HL-60/S4 (cell line): ENCODE results near the gene INPP4B.

Experiments
- in situ Hi-C: fragments of 300-500 bp; cut with MboI; formaldehyde crosslinking; loops from 2 replicates; pipeline ENCODE4 v1.14.3; 2022; ENCODE audit warnings: low sequenced_read_pairs

Gene INPP4B

DNA sequence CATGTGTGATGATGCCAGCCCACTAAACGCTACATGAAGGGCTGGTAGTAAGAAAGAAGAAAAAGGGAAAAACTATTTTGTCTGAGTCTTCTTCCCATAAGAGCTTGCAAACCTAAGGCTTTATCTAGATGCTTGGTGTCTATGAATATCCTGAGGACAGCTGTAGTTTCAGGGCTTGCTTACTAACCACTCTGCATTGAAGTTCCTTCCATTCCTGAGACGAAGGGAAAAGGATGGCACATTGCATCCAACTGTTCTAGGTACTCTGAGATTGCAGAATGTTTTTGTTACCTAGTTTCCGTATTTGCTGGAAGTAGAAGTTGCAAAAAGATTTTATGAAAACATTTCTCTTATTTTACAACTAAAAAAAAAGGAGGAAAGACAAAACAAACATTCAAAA lies 665.1 kb downstream of the INPP4B start:
- in situ Hi-C loops: no loop called here

DNA sequence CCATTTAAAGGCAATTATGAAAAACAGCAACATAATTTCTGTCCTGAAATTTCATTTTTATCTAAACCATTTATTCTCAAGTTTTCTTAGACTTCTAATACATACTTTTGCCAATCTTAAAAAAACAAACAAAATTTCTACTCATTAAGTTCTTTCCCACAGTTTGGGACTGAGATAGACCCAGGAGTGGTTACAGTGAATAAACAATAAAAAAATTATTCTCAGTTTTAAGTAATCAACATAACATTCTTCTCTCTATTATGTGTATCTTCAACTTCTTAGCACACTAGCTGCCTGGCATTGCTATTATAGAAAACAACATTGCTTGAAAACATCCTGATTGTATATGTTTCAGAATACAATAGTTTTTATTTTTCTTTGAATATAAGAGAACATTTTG lies 676.9 kb downstream of the INPP4B start:
- in situ Hi-C loops: no loop called here

- in situ Hi-C loops: no loop called here
These were observed 677.9 kb downstream of the INPP4B start for GRCh38 chr4:142168181-142168580.

DNA sequence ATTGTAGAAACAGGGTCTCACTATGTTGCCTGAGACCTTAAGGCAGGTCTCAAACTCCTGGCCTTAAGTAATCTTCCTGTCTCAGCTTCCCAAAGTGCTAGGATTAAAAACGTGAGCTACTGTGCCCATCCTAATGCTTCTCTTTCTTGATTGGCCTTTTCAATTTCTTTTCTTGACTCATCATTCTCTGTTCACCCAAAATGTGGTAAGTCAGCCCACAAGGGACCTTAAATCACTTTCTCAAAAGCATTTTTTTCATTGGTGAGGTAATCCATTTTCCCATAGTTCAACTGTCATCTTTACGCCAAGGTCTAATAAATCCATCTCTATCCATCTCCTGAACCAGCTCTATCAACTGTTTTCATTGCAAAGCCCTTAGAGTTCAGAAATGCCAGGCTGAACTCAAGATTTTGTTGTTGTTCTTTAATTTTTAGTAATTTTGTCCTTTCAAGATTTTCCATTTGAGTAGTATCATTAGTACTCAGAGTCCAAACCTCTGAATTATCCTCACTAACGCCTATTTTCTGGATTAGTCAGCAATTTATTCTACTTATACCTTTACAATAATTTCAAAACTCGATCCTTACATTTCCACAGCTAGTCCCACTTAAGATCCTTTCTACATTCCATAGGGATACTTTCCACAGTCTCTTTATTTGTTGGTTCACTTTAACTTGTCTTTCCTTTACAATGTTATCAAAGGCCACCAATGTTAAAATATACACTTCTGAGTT lies 681.2 kb downstream of the INPP4B start:
- in situ Hi-C loops: no loop called here

GRCh38 chr4:142161086-142161485 lies 685.0 kb downstream of the INPP4B start:
- in situ Hi-C loops: no loop called here

GRCh38 chr4:142160509-142160908 lies 685.6 kb downstream of the INPP4B start:
- in situ Hi-C loops: no loop called here

GRCh38 chr4:142158980-142159379 lies 687.1 kb downstream of the INPP4B start:
- in situ Hi-C loops: no loop called here

DNA sequence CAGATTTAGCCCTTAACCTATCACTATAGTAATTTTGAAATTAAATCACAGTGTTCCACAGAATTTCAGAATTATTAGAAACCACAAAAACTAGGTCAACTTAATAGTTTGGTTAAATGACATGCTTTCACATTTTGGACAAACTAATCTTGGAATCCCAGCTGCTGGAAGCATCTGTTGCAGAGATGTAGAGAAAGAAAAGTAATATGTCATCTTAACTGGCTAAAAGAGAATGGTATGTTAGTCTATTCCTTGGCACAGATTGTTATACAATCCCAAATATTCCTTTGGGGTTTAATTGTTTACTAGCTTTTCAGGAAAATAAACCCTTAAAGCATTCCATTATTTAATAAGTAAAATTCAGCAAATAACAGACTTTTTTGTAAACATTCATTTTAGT lies 689.8 kb downstream of the INPP4B start:
- in situ Hi-C loops: no loop called here

DNA sequence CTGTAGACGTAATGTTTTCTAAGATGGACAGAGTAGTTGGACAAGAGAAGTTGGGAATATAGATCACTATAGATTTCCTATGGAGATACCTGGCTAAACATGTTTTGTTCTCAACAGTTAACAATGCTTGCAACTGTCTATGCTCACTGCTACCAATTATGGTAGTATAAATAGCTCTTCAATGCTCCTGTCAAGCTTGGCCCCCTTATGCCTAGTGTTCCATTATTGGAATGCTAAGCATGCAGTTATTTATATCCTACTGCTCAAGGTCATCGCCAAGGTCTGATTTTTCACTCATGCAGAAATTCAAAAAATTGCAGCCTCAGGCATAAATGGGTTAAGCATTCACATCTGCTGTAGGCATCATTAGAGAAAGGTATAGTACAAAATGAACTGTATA lies 690.8 kb downstream of the INPP4B start:
- in situ Hi-C loops: no loop called here

DNA sequence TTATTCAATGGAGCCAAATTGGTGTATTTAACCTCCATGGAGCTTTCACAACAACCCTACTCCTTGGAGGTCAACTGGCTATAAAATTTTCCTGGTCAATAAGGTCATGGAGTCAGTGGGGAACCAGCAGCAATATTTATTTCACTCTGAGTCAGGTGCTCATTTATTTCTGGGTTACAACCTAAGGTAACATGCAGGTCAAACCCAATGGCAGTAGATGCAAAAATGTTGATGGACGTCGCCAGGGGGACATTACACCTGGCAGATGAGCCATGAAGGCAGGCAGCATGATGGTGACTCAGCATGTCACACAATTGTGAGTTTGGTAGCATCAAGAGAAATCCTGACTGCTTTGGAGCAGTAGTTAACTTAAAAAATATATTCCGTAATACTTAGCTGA lies 695.6 kb downstream of the INPP4B start:
- in situ Hi-C loops: no loop called here

DNA sequence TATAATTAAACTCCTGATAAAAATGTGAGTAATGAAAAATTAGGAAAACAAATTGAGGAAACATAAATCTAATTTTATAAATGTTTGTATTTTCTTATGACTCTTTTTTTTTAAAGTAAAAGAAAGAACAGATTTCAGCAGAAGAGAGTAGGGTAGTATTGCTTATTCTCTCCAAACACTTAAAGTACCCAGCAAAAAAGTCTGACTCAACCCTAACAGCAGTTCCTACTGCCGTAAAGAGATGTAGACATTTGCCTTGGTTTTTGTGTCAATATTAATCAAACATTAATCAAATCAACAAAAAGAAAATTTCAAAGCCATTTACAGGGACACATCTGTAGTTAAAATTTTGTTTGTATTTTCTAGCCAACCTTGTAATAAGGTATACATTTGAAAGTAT lies 701.3 kb downstream of the INPP4B start:
- in situ Hi-C loops: no loop called here

DNA sequence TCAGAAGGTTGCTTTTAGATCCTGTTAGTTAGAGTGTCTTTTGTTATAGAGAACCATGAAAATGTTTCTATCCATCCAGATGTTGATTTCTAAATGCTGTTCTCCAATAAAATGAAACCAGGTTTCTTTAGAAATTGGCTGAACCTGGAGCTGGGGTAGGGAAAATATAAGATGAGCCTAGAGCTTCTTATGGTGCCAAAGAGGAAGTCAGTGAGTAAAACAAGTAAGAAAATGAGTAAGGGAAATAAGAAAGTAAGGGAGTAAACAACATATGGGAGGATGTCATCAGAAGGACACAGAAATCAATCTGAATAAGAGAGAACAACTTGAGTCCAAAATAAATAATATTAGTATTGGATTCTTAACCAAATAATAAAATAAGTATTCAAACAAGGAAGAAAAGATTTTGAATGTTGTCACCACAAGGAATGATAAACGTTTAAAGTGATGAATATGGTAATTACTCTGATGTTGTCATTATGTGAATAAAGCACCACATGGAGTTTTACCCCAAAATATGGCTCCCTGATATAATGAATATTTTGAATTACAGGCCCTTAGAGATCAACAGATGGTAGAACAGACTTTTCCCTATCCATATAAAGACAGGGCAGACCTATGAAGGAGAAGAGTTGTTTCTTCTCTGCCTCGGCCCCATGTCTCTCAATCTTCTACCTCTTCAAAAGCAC lies 703.6 kb downstream of the INPP4B start:
- in situ Hi-C loops: no loop called here

GRCh38 chr4:142141224-142141623 lies 704.9 kb downstream of the INPP4B start:
- in situ Hi-C loops: no loop called here

DNA sequence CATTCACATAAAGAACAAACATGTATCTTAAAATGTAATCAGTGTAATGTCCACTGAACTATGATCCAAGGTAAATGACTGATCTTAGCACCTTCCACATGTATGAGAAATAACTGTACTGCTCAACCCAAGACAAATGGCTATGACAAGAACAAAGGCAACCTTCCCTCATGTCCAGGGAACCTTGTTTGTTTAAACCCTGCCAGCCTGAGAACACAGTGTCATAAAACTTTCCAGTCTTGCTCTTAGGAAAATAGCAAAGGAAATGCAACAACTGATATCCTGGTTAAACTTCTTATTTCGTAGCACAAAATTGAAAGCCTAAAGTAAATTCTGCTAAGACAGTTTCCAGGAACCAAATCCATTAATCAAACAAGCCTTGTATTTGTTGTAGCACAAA lies 715.4 kb downstream of the INPP4B start:
- in situ Hi-C loops: no loop called here

DNA sequence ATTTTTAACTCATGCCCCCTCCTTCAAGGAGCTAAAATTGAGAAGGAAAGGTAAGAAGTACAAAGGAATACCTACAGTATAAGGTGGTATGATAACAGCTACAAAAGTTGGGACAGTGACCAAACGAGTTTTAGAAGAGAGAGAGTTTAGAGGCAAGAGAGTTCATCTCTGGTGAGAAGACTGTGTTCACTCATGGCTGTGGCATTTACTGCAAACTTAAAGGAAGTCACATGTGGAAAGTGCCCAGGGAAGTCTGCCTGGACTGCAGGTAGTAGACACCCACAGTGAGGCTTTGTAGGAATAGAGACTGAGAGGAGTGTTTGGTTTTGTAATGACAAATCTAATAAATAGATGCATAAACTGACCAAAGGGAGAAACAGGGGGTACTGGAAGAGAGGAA lies 716.2 kb downstream of the INPP4B start:
- in situ Hi-C loops: no loop called here

DNA sequence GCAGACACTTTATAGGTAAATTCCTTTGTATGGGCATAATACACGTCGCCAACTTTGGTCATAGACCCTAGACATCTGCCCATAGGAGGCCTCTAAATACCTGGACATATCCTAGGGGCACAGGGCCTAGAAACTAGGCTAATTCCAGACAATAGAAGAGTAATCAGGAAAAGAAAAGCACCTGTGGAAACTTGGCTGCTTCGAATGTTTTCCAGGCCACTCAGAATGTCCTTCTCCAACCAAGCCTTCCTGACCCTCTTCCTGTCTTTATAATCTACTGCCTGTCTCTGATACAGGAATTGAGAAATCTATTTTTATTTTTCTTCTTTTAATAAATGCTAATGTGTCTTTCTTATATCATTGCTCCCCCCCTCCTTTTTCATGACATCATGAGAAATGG lies 716.6 kb downstream of the INPP4B start:
- in situ Hi-C loops: no loop called here

GRCh38 chr4:142128529-142128928 lies 717.6 kb downstream of the INPP4B start:
- in situ Hi-C loops: no loop called here

GRCh38 chr4:142126890-142127497 lies 719.1 kb downstream of the INPP4B start:
- in situ Hi-C loops: no loop called here

DNA sequence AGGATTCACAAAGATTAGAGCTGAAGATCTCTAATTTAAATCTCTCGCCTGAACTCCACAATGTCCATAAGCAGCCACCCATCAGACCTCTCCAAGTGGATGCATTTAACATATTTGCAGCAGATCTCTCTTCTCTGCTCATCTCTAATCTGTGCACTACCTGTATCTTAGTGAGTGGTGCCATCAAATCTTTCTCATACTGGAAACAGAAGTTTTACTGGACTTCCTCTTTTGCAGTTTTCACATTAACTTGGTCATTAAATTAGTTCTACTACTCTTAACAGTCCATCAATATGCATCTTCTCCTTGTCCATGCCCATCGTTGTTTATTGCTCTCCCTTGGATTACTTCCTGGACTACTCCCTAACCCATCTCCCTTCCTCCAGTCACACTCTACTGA lies 721.2 kb downstream of the INPP4B start:
- in situ Hi-C loops: no loop called here

- in situ Hi-C loops: no loop called here
These were observed 724.4 kb downstream of the INPP4B start for GRCh38 chr4:142121448-142122350.

DNA sequence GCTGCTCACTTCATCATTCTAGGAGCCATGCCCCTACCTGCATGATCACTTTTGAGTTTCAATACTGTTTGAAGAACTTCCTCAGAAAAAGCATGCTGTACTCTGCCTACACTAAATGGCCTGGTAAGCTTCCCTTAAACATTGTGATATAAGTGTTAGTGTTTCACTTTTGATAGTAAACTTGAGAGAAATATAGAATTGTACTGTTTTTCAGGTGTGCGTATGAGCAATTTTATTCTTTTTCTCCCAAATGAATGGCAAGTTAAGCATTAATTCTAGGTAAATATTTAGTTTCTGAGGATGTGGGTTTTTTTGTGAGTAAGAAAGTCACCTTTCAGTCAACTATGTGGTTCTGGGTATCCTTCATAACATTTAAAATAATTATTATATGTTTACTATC lies 725.2 kb downstream of the INPP4B start:
- in situ Hi-C loops: no loop called here
